GM12872 (cell line): ENCODE measurements around the gene ZNF681.

Source experiments
- CTCF ChIP-seq: IDR thresholded peaks from 3 replicates; pipeline ENCODE4 v1.5.1; 2011; ENCODE audit warnings: low read depth, mild to moderate bottlenecking, low read length, moderate library complexity; ENCODE audit not compliant: insufficient read depth

ZNF681 gene

GRCh38 chr19:23795462-23795861 lies 36.8 kb upstream of the ZNF681 start:
- TF ChIP-seq CTCF = no peak

GRCh38 chr19:23792784-23793183 lies 34.1 kb upstream of the ZNF681 start:
- no peak for TF ChIP-seq CTCF

- no peak for TF ChIP-seq CTCF
Measured at GRCh38 chr19:23790641-23791488, 32.2 kb upstream of the ZNF681 start.

GRCh38 chr19:23789246-23789645 lies 30.6 kb upstream of the ZNF681 start:
- TF ChIP-seq CTCF = no peak

- no peak for TF ChIP-seq CTCF
Measured at GRCh38 chr19:23788411-23788810, 29.7 kb upstream of the ZNF681 start.

- TF ChIP-seq CTCF = no peak
Measured at GRCh38 chr19:23787106-23787505, 28.4 kb upstream of the ZNF681 start.

- TF ChIP-seq CTCF = no peak
Measured at GRCh38 chr19:23785982-23786381, 27.3 kb upstream of the ZNF681 start.
